Gastroesophageal sphincter (tissue), 3 donors: ENCODE data around the gene DFFB.

Source experiments
- CTCF ChIP-seq, 4 experiments: fragments of 200-600 bp in 2 of 4; fragments of 450-650 bp in 2 of 4; sonication (generic) in 1 of 4; IDR thresholded peaks; one replicate each; pipeline ENCODE4 v1.5.1; 2017 to 2019; ENCODE audit warnings: antibody characterized with exemption in 4 of 4, mild to moderate bottlenecking in 2 of 4, moderate library complexity in 2 of 4
- POLR2AphosphoS5 ChIP-seq: sonication (generic); formaldehyde crosslinking; IDR thresholded peaks from one replicate; pipeline ENCODE4 v1.6.1; 2017; ENCODE audit warnings: antibody characterized with exemption

- no peak for TF ChIP-seq CTCF (IDR thresholded peaks at IDR 0.05)
- TF ChIP-seq POLR2AphosphoS5, result no peak
Observed at GRCh38 chr1:3930301-3931006, 73.2 kb downstream of the DFFB start.
